ENCODE results near the gene CXCR2.

DNA sequence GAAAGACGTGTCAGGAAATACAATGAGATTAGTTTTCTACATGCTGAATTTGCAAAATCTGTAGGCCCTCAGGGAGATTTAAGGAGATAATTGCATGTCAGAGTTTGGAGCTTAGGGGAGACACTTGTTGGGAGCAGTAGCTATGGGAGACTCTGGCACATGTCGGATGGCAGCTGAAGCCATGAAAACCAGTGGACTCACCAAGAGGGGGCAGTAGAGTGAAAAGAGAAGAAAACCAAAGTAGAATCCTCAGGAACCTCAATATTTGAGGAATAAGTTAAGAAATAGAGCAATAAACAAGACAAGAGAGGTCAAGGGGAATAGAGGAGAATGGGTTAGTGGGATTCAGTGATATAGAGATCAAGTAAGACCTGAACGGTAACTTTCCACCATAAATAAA is 31.9 kb upstream of the CXCR2 start:
- TF ChIP-seq POLR2AphosphoS5 (IDR thresholded peaks at IDR 0.05; ENCODE audit: low read depth, low read length) (no peak), NRF1 (IDR thresholded peaks at IDR 0.05; ENCODE audit: low read depth, low read length) (no peak), EZH2 (IDR thresholded peaks at IDR 0.05; ENCODE audit: low read depth, low read length, severe bottlenecking) (no peak), POLR2A (IDR thresholded peaks at IDR 0.05; ENCODE audit: control extremely low read depth in 1 of 2, low read depth in 2 of 2, low read length in 2 of 2) (no peak)
- TF ChIP-seq, protein P1, sequence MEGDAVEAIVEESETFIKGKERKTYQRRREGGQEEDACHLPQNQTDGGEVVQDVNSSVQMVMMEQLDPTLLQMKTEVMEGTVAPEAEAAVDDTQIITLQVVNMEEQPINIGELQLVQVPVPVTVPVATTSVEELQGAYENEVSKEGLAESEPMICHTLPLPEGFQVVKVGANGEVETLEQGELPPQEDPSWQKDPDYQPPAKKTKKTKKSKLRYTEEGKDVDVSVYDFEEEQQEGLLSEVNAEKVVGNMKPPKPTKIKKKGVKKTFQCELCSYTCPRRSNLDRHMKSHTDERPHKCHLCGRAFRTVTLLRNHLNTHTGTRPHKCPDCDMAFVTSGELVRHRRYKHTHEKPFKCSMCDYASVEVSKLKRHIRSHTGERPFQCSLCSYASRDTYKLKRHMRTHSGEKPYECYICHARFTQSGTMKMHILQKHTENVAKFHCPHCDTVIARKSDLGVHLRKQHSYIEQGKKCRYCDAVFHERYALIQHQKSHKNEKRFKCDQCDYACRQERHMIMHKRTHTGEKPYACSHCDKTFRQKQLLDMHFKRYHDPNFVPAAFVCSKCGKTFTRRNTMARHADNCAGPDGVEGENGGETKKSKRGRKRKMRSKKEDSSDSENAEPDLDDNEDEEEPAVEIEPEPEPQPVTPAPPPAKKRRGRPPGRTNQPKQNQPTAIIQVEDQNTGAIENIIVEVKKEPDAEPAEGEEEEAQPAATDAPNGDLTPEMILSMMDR (IDR thresholded peaks at IDR 0.05; ENCODE audit: control extremely low read depth in 1 of 3, insufficient read depth in 1 of 3, low read depth in 1 of 3, low read length in 3 of 3): peak; percentile 40 to 64 (median 41); a peak in 3 of 4 replicates
- TF ChIP-seq, protein P2, sequence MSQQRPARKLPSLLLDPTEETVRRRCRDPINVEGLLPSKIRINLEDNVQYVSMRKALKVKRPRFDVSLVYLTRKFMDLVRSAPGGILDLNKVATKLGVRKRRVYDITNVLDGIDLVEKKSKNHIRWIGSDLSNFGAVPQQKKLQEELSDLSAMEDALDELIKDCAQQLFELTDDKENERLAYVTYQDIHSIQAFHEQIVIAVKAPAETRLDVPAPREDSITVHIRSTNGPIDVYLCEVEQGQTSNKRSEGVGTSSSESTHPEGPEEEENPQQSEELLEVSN (IDR thresholded peaks at IDR 0.05): no peak
- TF ChIP-seq, protein P3, sequence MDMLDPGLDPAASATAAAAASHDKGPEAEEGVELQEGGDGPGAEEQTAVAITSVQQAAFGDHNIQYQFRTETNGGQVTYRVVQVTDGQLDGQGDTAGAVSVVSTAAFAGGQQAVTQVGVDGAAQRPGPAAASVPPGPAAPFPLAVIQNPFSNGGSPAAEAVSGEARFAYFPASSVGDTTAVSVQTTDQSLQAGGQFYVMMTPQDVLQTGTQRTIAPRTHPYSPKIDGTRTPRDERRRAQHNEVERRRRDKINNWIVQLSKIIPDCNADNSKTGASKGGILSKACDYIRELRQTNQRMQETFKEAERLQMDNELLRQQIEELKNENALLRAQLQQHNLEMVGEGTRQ (IDR thresholded peaks at IDR 0.05; ENCODE audit: low read length): no peak
